HG03039 (cell line): ENCODE results near the gene DAZ4.
"Not testable (repeated sequence)": the region's sequence is repeated elsewhere in the genome, so short reads cannot be mapped to it uniquely, and the experiment has no call there.

Experiments
- ATAC-seq: cut with Tn5 transposase; IDR thresholded peaks from one replicate; pipeline ENCODE4 v1.9.1; 2021; ENCODE audit warnings: mild to moderate bottlenecking, moderate library complexity; ENCODE audit not compliant: unreplicated experiment

The DAZ4 gene, protein sequence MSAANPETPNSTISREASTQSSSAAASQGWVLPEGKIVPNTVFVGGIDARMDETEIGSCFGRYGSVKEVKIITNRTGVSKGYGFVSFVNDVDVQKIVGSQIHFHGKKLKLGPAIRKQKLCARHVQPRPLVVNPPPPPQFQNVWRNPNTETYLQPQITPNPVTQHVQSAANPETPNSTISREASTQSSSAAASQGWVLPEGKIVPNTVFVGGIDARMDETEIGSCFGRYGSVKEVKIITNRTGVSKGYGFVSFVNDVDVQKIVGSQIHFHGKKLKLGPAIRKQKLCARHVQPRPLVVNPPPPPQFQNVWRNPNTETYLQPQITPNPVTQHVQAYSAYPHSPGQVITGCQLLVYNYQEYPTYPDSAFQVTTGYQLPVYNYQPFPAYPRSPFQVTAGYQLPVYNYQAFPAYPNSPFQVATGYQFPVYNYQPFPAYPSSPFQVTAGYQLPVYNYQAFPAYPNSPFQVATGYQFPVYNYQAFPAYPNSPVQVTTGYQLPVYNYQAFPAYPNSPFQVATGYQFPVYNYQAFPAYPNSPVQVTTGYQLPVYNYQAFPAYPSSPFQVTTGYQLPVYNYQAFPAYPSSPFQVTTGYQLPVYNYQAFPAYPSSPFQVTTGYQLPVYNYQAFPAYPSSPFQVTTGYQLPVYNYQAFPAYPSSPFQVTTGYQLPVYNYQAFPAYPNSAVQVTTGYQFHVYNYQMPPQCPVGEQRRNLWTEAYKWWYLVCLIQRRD

GRCh38 chrY:24833619-24834018 is at the start of gene DAZ4:
DAZ4 (plus strand) TSS chrY:24833919; CDS start chrY:24834127, 208 bp downstream.
- ATAC-seq, result not testable (repeated sequence)

GRCh38 chrY:24813293-24813692 is 20.4 kb upstream of the DAZ4 start, which contains the start of gene DAZ3:
DAZ3 (minus strand) TSS chrY:24813393; CDS start chrY:24813185, 208 bp downstream.
- not testable (repeated sequence) for ATAC-seq

- not testable (repeated sequence) for ATAC-seq
These were observed 11.9 kb upstream of the DAZ4 start for GRCh38 chrY:24821836-24822235.

- not testable (repeated sequence) for ATAC-seq
These were observed 9.4 kb upstream of the DAZ4 start for GRCh38 chrY:24824184-24824879.

- ATAC-seq, result not testable (repeated sequence)
These were observed 8.7 kb upstream of the DAZ4 start for GRCh38 chrY:24825069-24825468.
